ENCODE measurements around the gene FOXP4. TPM values are rescaled to one million over a fixed set of nuclear protein-coding genes. Genes with fewer than 3 reads are reported as not detected.

The FOXP4 gene
- polyA plus RNA-seq, 1 of the 3 experiments (the other 2 are of a cell fraction), result 7.3 TPM

DNA sequence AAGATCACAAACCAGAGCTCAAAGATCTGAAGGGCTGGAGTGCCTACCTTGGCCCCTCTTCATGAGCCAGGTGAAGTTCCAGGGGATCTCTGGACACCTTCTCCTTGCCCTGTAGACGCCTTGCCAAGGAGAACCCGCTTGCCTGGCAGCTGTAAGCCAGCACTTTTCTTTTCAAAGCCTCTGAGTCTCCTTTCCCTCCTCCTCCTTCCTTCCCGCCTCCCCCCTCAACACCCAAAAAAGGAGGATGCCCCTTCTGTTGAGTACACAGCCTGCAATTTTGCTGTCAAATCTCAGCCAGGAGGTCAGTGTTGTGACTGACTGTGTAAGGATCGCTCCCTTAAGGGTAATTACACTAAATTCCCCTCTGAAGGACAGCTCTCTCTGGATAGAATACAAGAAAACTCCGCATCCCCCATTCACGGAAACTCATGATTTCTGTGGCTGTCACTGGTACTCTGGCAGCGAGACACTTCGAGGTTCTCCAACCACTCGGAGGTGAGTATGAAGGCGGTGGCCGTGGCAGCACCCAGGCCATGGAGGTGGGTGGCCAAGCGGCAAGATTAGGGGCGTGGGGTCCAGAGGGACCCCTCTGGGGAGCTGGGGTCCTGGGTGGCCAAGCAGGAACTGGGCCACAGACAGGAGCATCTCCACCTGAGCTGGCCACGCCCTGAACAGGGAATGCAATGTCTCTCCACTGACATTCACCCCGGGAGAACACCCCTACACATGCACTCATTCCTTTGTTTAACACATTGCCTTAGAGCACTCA lies 23.2 kb upstream of the FOXP4 start:
- no peak overlapping the region for H3K4me2 ChIP-seq
- CTCF ChIA-PET, result no interaction called here
- H2AFZ ChIP-seq (ENCODE audit: low read depth), result no peak overlapping the region
- TF ChIP-seq TEAD4 (IDR thresholded peaks at IDR 0.05; ENCODE audit: borderline replicate concordance, insufficient read depth) (no peak), GABPA (IDR thresholded peaks at IDR 0.05; ENCODE audit: low read depth) (no peak), YY1 (IDR thresholded peaks at IDR 0.05; ENCODE audit: low read depth) (no peak), USF1 (IDR thresholded peaks at IDR 0.05; ENCODE audit: borderline replicate concordance, low read depth) (no peak), NFIC (IDR thresholded peaks at IDR 0.05; ENCODE audit: borderline replicate concordance) (no peak), ELF1 (IDR thresholded peaks at IDR 0.05) (no peak), MEF2A (IDR thresholded peaks at IDR 0.05; ENCODE audit: borderline replicate concordance, low read depth) (no peak), CHD2 (IDR thresholded peaks at IDR 0.05; ENCODE audit: low read length, partially characterized antibody) (no peak), ZBTB33 (IDR thresholded peaks at IDR 0.05; ENCODE audit: borderline replicate concordance, low read depth) (no peak), POLR2AphosphoS5 (IDR thresholded peaks at IDR 0.05; ENCODE audit: low read depth, low read length) (no peak), MAX (IDR thresholded peaks at IDR 0.05; ENCODE audit: low read depth) (no peak), RAD21 (IDR thresholded peaks at IDR 0.05; ENCODE audit: low read length) (no peak), RFX5 (IDR thresholded peaks at IDR 0.05; ENCODE audit: low read length) (no peak), FOSL2 (IDR thresholded peaks at IDR 0.05; ENCODE audit: borderline replicate concordance, low read depth) (no peak), NRF1 (IDR thresholded peaks at IDR 0.05; ENCODE audit: low read depth, low read length) (no peak), GATA2 (CRISPR knock-in tag; IDR thresholded peaks at IDR 0.05) (no peak), TCF12 (IDR thresholded peaks at IDR 0.05) (no peak)
- TF ChIP-seq, protein P1, sequence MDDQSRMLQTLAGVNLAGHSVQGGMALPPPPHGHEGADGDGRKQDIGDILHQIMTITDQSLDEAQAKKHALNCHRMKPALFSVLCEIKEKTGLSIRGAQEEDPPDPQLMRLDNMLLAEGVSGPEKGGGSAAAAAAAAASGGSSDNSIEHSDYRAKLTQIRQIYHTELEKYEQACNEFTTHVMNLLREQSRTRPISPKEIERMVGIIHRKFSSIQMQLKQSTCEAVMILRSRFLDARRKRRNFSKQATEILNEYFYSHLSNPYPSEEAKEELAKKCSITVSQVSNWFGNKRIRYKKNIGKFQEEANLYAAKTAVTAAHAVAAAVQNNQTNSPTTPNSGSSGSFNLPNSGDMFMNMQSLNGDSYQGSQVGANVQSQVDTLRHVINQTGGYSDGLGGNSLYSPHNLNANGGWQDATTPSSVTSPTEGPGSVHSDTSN (IDR thresholded peaks at IDR 0.05), result no peak
- TF ChIP-seq, protein P2, sequence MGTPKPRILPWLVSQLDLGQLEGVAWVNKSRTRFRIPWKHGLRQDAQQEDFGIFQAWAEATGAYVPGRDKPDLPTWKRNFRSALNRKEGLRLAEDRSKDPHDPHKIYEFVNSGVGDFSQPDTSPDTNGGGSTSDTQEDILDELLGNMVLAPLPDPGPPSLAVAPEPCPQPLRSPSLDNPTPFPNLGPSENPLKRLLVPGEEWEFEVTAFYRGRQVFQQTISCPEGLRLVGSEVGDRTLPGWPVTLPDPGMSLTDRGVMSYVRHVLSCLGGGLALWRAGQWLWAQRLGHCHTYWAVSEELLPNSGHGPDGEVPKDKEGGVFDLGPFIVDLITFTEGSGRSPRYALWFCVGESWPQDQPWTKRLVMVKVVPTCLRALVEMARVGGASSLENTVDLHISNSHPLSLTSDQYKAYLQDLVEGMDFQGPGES (IDR thresholded peaks at IDR 0.05; ENCODE audit: low read depth, low read length), result no peak
- TF ChIP-seq, protein P3, sequence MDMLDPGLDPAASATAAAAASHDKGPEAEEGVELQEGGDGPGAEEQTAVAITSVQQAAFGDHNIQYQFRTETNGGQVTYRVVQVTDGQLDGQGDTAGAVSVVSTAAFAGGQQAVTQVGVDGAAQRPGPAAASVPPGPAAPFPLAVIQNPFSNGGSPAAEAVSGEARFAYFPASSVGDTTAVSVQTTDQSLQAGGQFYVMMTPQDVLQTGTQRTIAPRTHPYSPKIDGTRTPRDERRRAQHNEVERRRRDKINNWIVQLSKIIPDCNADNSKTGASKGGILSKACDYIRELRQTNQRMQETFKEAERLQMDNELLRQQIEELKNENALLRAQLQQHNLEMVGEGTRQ (IDR thresholded peaks at IDR 0.05; ENCODE audit: borderline replicate concordance, low read depth, low read length), result no peak
- no peak overlapping the region for H3K4me3 ChIP-seq (ENCODE audit: low read depth in 2 of 2, low read length in 1 of 2)
- H3K79me2 ChIP-seq (ENCODE audit: insufficient read depth), result no peaks in the 10 kb centered on the region
- WGBS (ENCODE audit: low lambda C conversion rate), result 87% methylated on average over 7 of the region's 15 CpGs
- no peaks in the 10 kb centered on the region for H3K9me2 ChIP-seq
- H3K4me1 ChIP-seq (ENCODE audit: control insufficient read depth in 1 of 2, insufficient read depth in 2 of 2, low read depth in 1 of 2, low read length in 1 of 2), result peaks cover 0 to 13% of the 10 kb centered on the region in 2 experiments; a peak in 1 of 4 replicates
- no peak overlapping the region for H3K27ac ChIP-seq (ENCODE audit: low read depth in 2 of 2, low read length in 1 of 2)
- no peaks in the 10 kb centered on the region for H3K9me3 ChIP-seq
- H3K36me3 ChIP-seq (replicated peaks in 1 of 2; ENCODE audit: control insufficient read depth in 1 of 2, insufficient read depth in 2 of 2, low read length in 1 of 2), result no peaks in the 10 kb centered on the region
- H3K27me3 ChIP-seq (ENCODE audit: insufficient read depth), result no peaks in the 10 kb centered on the region; the same call in 1 of the 2 replicates
- DNase-seq, result no peak
- POLR2A ChIA-PET, result no interaction called here
- H4K20me1 ChIP-seq (ENCODE audit: insufficient read depth), result no peaks in the 10 kb centered on the region
- H3K9ac ChIP-seq, result no peak overlapping the region
- no peaks in the 10 kb centered on the region for H3F3A ChIP-seq (replicated peaks; ENCODE audit: insufficient read depth)
